Cardiac fibroblast (primary cell): ENCODE results near the gene OBSCN.

ENCODE experiments used
- DNase-seq, 2 donors: peaks; one replicate each; pipeline versions ENCODE4 v3.0.0 to v3.0.0-alpha.2; 2010; ENCODE audit warnings: low read depth in 2 of 2
- H3K4me3 ChIP-seq, 2 donors: replicated peaks in 1 of 2; 1 replicate in 1 of 2; 2 replicates in 1 of 2; pipeline ENCODE4 v1.5.1; 2011; ENCODE audit warnings: low read depth in 2 of 2, low read length in 2 of 2, mild to moderate bottlenecking in 2 of 2, moderate library complexity in 1 of 2
- TF ChIP-seq, protein P1 (sequence below): IDR thresholded peaks from one replicate; pipeline ENCODE4 v1.5.1; 2011; ENCODE audit warnings: low read depth, mild to moderate bottlenecking, low read length, inconsistent platforms

OBSCN gene

GRCh38 chr1:228161866-228162265 lies 46.0 kb upstream of the OBSCN start:
- no peak overlapping the region for H3K4me3 ChIP-seq
- TF ChIP-seq, protein P1, sequence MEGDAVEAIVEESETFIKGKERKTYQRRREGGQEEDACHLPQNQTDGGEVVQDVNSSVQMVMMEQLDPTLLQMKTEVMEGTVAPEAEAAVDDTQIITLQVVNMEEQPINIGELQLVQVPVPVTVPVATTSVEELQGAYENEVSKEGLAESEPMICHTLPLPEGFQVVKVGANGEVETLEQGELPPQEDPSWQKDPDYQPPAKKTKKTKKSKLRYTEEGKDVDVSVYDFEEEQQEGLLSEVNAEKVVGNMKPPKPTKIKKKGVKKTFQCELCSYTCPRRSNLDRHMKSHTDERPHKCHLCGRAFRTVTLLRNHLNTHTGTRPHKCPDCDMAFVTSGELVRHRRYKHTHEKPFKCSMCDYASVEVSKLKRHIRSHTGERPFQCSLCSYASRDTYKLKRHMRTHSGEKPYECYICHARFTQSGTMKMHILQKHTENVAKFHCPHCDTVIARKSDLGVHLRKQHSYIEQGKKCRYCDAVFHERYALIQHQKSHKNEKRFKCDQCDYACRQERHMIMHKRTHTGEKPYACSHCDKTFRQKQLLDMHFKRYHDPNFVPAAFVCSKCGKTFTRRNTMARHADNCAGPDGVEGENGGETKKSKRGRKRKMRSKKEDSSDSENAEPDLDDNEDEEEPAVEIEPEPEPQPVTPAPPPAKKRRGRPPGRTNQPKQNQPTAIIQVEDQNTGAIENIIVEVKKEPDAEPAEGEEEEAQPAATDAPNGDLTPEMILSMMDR, result no peak
- DNase-seq, result no peak

DNA sequence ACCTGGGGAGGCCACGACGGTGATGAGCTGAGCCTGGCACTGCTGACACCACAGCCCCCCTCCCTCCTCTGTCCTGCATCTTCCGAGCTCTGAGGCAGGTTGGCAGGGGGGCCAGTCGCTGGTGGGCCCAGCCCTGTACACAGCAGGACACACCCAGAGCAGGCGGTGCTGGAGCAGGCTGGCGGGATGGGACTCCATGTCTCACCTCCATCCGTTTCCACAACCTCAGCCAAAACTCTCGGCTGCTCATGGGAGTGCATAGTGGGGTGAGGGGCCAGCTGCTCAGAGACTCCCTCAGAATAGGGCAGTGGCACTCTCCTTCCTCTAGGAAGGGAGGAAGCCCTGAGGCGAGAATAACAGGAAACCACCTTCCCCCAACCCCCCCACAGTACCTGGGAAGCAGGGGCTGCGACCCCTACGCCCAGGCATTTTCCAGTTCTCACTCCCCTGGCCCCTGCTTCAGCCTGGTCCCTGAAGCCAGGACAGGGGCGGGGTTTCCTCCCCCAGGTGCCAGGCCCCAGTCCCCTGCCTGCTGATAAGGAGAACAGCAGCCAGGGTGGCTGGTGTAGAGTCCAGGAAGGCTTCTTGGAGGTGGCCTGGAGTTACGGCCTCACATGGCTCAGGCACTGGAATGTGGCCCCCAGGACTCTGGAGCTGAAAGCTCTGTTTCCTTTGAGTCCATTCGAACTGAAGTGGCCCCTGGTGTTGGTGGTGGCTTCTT lies 45.4 kb upstream of the OBSCN start:
- DNase-seq, result peak; percentile 44 to 57
- TF ChIP-seq, protein P1, result no peak
- no peak overlapping the region for H3K4me3 ChIP-seq

DNA sequence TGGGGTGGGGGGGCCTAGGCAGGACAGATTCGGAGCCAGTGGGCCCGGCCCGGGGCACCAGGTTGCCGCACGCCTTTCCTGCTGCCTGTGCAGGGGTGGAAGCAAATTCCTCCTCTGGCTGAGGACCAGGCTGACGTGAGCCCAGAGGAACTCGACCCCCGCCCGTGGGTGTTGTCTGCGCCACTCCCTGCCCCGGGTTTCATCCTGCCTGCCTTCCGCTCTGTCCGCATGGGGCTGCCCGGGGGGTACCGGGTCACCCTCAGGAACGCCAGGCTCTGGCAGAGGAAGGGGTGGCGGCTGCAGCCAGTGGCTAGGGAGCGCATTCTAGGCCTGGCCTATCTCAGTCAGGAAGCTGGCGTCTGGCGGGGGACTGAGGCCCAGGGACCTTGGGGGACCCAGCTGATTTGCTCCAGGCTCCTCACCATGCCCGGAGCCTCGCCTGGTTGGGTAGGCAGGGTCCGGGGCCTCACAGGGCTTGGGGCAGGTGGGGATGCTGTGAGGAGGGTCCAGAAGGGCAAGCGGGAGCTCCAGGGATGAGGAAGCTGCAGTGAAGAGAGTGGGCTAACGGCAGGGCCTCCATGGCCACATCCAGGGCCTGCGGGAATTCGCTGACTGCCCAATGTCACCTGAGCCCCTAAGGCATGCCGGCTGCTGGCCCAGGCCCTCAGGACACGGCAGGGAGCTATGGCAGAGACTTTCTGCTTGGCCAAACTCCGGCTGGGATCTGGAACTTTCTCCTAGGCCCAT lies 44.7 kb upstream of the OBSCN start:
- TF ChIP-seq, protein P1, result no peak
- H3K4me3 ChIP-seq, result no peak overlapping the region
- DNase-seq, result peak; percentile 57 to 80

DNA sequence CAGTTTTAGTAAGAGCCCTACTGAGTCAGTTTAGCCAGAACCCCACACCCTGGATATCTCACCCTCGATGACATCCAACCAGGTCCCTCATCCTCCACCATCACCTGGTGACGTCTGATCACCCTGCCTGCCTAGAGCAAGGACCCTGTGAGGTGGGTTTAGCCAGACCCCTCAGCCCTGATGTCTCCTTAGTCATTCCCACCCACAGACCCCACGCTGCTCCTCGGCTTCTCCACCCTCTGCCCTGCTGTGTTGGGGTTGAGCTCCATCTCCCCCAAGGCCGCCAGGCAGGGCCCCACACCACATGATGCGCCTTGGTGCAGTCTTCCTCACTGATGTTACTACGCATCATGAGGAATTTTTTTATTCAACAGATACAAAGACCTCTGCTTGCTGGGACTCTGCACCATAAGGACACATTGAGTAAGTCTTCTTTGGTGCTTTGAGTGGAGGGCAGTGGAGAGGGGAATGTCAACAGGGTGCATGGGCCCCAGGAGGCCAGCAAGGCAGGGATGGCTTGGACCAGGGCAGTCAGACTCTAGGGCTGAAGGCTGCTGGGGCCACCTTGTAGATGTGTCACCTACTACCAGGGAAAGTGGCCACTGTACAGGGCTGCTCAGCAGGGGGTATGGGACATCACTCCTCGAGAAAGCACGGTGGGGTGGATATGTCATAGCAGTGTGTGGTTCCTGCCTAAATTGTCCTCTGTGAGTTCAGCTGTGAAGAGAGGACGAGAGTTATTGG lies 43.9 kb upstream of the OBSCN start:
- TF ChIP-seq, protein P1, result no peak
- H3K4me3 ChIP-seq, result no peak overlapping the region
- no peak for DNase-seq

DNA sequence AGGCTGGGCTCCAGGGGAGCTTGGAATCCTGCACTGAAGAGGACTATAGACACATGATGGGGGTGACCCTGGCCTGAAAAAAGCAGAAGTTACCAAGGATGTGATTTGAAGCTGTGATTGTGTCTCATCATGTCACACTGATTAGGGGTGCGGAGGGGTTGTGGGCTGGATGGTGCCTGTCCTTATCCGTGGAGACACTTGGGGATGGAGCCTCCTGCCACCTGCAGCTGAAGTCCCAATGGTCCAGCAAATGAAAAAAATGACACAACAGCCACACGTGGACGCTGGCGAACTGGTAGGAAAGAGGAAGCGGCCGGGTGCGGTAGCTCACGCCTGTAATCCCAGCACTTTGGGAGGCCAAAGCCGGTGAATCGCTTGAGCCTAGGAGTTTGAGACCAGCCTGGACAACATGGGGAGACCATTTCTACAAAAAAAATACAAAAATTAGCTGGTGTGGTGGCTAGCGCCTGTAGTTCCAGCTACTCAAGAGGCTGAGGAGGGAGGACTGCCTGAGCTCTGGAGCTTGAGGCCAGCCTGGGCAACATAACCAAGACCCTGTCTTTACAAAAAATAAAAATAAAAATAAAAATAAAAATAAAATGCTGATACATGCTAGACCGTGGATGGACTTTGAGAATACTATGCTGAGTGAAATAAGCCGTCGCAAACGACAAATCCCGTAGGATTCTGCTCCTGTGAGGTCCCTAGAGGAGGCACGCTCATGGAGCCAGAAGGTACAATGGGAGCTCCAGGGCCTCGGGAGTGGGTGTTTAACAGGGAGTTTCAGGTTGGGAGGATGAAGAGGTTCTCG lies 43.1 kb upstream of the OBSCN start:
- peak overlapping the region; percentile 25 to 55 for H3K4me3 ChIP-seq
- DNase-seq, result no peak
- TF ChIP-seq, protein P1, result no peak
